Endometrium (tissue), 2 donors: Measurements from ENCODE around the gene PCDH17.

Source experiments
- FAIRE-seq: peaks from 2 replicates; lab custom pipeline; 2012; peaks lifted over from hg19 to GRCh38; lab: Jason Lieb, UNC
- donor health status: control.
- donor health status: control.

Gene PCDH17

GRCh38 chr13:57631596-57632275 lies at the start of gene PCDH17:
TSS of gene PCDH17 (plus strand) at chr13:57631744. CDS start at chr13:57632547, 803 bp downstream.
- no peak for FAIRE-seq

DNA sequence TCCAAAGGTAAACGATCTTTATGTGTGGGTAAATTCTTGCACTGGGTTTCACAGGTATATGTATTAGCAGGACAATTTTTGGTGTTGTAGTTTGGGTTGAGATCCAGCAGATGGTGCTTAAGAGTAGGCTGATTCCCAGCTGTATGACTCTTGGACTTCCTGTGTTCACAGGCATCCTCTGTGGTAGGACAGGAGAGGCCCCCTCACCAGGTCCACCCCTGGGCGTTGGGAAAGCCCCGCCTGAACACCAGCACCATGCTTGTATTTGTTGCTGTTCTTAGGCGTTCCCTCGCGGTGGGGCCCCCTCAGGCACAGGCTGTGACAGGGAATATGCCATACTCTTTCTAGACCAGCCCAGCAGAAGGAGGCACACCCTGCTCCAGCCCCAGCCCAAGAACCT lies 49.5 kb upstream of the PCDH17 start:
- FAIRE-seq, result no peak

- FAIRE-seq, result no peak
These were observed 48.0 kb upstream of the PCDH17 start for GRCh38 chr13:57583529-57583928.

DNA sequence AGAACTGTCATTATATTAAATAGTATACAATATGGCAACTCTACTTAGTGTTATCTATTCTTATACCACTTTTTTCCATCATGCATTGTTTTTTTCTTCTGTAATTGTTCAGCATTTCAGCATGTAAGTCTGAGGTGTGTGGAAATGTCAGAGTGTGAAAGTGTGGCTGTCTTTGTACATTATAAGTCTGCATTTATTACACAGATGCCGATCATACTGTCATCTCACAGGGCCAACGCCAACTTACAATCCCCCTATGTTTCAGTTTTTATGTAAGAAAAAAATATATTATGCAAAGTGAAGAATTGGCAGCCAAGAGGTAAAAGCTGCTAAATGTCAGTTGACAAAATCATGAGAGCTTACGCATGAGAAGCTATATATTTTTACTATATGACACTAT lies 42.9 kb upstream of the PCDH17 start:
- no peak for FAIRE-seq

DNA sequence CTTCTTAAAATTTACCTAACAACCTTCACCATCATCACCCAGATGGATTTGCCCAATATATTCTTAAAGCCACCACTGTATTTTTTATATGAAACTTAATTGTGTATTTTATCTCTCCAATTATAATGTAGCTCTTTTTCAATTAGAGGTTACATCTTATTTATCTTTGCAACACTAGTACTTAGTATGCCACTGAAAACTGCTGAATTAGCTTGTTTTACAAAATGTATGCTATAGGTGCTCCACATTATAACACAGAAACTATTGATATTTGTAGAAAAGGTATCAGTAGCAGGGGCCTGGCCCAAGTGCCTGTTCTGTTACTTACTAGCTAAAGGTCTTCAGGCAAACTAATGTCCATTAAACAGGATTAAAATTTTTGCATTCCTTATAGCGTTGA lies 35.8 kb upstream of the PCDH17 start:
- FAIRE-seq, result no peak

- no peak for FAIRE-seq
These were observed 30.0 kb upstream of the PCDH17 start for GRCh38 chr13:57601536-57601935.

GRCh38 chr13:57604442-57604841 lies 27.1 kb upstream of the PCDH17 start:
- no peak for FAIRE-seq

DNA sequence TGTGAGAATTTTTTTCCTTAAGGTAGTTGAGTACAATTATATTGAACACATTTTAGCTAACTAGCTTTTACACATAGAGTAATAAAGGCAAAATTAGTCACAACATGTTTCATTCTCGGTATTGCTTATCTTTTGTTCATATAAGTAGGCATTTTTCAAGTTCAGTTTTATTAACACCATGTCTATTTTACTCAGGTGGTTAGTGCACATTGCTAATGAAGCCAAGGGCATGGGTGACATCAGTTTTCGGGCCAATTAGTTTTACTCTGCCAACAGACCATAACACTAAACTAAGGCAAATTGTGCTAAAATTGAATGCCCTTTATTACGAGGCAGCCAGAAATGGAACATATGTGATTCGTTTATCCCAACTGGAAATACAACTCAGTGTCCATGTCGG lies 19.6 kb upstream of the PCDH17 start:
- FAIRE-seq, result no peak

GRCh38 chr13:57612568-57612967 lies 19.0 kb upstream of the PCDH17 start:
- no peak for FAIRE-seq

GRCh38 chr13:57624565-57625435 lies 6.7 kb upstream of the PCDH17 start:
- FAIRE-seq, result no peak

DNA sequence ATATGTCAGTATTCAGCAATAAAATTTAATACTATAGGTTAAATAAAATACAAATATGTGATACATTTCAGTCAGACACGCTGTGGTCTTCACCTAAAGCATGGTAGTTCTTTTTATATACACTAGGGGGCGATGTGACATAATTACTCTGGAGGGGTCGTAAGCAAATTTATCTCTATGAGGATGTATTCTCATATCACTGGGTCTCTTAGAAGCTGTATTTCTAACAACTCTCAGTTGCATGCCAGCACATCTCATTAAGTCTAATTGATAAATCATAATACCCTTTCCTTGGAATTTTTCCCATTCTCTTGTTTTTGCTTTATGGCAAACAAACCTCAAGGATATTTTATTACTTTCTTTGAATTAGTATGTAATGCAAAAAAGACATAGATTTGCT lies 3.9 kb upstream of the PCDH17 start:
- no peak for FAIRE-seq

- FAIRE-seq, result no peak
These were observed 2.1 kb upstream of the PCDH17 start for GRCh38 chr13:57629391-57629804.

DNA sequence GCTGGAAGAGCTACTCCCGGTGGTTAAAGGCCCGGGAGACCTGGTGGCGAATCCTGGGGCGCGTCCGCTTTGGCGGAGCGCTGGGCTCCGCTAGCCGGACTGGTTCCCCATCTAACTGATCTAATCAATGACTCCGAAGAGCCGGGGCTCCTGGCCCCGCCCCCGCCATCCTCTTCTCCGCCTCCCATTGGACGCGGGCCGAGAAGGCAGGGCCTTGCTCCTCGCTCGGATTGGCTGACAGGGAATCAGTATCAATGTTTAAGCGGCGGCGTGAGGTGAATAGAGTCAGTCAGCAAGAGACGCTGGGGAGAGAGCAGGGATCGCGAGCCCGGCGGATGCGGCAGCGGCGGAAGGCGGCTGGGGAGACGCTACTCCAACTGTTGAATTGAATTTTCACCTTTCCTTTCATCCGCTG lies 1.7 kb upstream of the PCDH17 start:
- no peak for FAIRE-seq

- FAIRE-seq, result no peak
These were observed 616 bp upstream of the PCDH17 start for GRCh38 chr13:57630661-57631595.

- no peak for FAIRE-seq
These were observed 964 bp downstream of the PCDH17 start for GRCh38 chr13:57632276-57633140.

DNA sequence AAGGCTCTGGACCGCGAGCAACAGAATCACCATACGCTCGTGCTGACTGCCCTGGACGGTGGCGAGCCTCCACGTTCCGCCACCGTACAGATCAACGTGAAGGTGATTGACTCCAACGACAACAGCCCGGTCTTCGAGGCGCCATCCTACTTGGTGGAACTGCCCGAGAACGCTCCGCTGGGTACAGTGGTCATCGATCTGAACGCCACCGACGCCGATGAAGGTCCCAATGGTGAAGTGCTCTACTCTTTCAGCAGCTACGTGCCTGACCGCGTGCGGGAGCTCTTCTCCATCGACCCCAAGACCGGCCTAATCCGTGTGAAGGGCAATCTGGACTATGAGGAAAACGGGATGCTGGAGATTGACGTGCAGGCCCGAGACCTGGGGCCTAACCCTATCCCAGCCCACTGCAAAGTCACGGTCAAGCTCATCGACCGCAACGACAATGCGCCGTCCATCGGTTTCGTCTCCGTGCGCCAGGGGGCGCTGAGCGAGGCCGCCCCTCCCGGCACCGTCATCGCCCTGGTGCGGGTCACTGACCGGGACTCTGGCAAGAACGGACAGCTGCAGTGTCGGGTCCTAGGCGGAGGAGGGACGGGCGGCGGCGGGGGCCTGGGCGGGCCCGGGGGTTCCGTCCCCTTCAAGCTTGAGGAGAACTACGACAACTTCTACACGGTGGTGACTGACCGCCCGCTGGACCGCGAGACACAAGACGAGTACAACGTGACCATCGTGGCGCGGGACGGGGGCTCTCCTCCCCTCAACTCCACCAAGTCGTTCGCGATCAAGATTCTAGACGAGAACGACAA lies 1.8 kb downstream of the PCDH17 start:
- no peak for FAIRE-seq

DNA sequence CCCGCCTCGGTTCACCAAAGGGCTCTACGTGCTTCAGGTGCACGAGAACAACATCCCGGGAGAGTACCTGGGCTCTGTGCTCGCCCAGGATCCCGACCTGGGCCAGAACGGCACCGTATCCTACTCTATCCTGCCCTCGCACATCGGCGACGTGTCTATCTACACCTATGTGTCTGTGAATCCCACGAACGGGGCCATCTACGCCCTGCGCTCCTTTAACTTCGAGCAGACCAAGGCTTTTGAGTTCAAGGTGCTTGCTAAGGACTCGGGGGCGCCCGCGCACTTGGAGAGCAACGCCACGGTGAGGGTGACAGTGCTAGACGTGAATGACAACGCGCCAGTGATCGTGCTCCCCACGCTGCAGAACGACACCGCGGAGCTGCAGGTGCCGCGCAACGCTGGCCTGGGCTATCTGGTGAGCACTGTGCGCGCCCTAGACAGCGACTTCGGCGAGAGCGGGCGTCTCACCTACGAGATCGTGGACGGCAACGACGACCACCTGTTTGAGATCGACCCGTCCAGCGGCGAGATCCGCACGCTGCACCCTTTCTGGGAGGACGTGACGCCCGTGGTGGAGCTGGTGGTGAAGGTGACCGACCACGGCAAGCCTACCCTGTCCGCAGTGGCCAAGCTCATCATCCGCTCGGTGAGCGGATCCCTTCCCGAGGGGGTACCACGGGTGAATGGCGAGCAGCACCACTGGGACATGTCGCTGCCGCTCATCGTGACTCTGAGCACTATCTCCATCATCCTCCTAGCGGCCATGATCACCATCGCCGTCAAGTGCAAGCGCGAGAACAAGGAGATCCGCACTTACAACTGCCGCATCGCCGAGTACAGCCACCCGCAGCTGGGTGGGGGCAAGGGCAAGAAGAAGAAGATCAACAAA lies 2.6 kb downstream of the PCDH17 start:
- no peak for FAIRE-seq

GRCh38 chr13:57634839-57635165 lies 3.3 kb downstream of the PCDH17 start:
- FAIRE-seq, result no peak

- no peak for FAIRE-seq
These were observed 4.1 kb downstream of the PCDH17 start for GRCh38 chr13:57635541-57636085.
